GM12874 (cell line): ENCODE measurements around the gene CYP26A1.

Experiments used
- TF ChIP-seq, protein P1 (sequence below): IDR thresholded peaks from 2 replicates; pipeline ENCODE4 v1.5.1; 2011; ENCODE audit warnings: low read depth, mild to moderate bottlenecking, control low read depth, low read length, moderate library complexity; ENCODE audit not compliant: insufficient read depth

Gene CYP26A1

DNA sequence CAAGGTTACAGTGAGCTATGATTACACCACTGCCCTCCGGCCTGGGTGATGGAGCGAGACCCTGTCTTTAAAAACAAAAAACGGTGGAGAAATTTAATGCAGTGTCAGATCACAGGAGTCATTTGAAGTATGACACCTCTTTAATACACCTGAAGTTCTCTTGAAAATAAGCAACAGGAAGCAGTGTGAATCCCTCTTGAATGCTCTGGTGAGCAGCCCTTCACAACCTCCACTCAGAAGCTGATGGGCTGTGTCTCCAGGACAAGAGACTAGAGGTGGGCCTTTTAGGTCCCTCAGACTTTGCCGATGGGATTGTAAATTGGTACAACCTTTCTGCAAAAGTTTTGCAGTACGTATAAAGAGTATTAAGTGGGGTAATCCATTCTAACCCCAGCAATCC, 50.1 kb downstream of the CYP26A1 start:
- TF ChIP-seq, protein P1, sequence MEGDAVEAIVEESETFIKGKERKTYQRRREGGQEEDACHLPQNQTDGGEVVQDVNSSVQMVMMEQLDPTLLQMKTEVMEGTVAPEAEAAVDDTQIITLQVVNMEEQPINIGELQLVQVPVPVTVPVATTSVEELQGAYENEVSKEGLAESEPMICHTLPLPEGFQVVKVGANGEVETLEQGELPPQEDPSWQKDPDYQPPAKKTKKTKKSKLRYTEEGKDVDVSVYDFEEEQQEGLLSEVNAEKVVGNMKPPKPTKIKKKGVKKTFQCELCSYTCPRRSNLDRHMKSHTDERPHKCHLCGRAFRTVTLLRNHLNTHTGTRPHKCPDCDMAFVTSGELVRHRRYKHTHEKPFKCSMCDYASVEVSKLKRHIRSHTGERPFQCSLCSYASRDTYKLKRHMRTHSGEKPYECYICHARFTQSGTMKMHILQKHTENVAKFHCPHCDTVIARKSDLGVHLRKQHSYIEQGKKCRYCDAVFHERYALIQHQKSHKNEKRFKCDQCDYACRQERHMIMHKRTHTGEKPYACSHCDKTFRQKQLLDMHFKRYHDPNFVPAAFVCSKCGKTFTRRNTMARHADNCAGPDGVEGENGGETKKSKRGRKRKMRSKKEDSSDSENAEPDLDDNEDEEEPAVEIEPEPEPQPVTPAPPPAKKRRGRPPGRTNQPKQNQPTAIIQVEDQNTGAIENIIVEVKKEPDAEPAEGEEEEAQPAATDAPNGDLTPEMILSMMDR = no peak

DNA sequence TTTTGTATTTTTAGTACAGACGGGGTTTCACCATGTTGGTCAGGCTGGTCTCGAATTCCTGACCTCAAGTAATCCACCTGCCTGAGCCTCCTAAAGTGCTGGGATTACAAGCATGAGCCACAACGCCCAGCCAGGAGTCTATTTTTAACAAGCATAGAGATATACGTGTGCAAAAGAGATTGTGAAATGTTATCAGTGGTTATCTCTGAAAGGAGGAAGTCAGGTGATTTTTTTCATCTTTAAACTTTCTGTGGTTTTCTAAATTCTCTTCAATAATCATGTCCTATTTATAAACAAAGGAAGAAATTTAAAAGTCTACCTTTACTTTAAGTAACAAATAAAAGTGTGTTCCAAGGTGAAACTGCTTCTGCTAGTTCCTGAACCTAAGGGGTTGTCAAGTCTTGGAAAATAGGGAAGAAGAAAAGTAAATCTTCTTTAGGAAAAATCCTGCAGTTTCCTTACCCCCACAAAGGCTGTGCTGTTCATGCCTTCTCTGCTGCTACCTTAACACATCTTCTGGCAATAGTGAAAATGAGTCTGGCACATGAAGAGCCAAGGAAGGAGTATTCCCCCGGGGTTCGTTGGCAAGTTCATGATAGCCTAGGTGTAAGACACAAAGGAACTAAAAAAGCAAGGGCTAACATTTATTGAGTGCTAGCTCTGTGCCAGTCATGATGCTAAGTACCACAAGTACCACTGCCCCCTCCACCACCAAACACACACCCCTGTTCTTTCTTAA, 51.1 kb downstream of the CYP26A1 start:
- TF ChIP-seq, protein P1 = no peak

DNA sequence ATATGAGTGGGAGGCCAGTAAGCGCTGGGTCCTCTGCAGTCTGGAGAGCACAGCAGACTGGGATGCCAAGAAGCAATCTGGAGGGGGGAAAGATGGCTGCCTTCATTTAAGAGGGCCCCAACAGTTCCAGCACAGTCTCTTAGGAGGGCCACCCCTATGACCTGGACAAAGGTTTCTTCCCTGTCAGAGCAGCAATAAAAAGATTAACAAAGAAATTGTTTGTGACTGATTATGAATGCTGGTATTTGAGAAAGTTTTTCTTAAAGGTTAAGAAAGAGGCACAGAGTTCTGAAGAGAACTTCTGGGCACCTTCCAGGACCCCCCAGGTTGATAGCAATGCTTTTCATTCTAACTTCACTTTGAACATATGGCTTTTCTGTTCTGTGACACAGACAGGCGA, 52.3 kb downstream of the CYP26A1 start:
- TF ChIP-seq, protein P1 = no peak

DNA sequence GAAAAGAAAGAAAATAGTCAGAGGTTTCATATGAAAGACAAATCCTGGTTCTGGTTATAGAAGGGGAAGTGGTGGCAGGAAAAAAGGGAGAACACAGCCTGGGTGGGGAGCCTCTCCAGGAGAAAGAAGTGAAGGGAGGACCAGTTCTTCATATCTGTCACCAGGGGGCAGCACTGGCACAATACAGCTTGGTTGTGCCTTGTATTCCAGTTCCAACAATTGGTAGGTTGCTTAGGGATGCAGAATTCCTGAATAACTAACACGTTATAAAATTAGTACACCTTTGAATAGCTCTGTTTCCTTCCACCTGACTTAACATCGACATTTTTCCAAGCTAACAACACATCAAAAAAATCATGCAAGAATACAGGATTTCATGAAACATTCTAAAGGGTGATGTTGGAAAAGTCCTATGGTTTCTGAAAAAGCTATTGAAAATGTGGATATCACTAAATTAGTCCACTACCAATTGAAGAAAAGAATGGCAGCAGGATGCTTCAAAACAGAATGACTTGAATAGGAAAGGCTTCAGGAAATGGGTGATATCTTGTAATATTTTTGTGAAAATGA, 52.9 kb downstream of the CYP26A1 start:
- TF ChIP-seq, protein P1 = peak; percentile 38; the same call in 1 of the 2 replicates
